SK-N-MC (cell line): ENCODE measurements around the gene DUSP16.

Experiments
- EZH2 ChIP-seq: fragments of 200-600 bp; sonication (generic); IDR thresholded peaks from one replicate; pipeline ENCODE4 v1.6.1; 2017; ENCODE audit warnings: antibody characterized with exemption
- POLR2AphosphoS5 ChIP-seq: IDR thresholded peaks from 2 replicates; pipeline ENCODE4 v1.6.1; 2012; ENCODE audit warnings: mild to moderate bottlenecking, low read depth, low read length, borderline replicate concordance

DNA sequence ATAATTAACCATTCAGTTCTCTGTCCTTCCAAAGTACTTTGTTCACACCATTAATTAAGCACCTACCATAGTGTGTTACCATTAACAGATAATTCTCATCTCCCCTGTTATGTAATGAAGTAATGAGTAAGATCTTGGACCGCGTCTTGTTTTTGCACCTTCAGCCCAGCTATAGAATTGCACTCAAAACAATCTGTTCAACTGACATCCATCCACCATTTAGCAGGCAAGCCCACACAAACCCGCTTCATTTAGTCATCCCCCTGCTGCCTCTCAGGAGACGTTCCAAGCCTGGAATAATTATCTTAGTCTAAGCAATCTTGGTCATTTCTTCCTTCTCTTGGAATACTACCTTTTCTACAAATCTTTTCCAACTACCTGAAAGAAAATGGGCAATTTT lies 74.4 kb downstream of the DUSP16 start:
- TF ChIP-seq EZH2 (no peak), POLR2AphosphoS5 (no peak)
